ENCODE data around the gene XYLT1. TPM values are rescaled to one million over a fixed set of nuclear protein-coding genes. Genes with fewer than 3 reads are reported as not detected.

Gene XYLT1
- total and polyA plus RNA-seq, 2 of the 13 experiments (the other 11 are each of a cell fraction or from before 2014, with no cell fraction given) = not detected

GRCh38 chr16:17252064-17252463 lies 218.7 kb downstream of the XYLT1 start:
- TF ChIP-seq ZBTB8A (CRISPR knock-in tag; IDR thresholded peaks at IDR 0.05; ENCODE audit: borderline replicate concordance, low read depth) (no peak), GATAD1 (CRISPR knock-in tag; IDR thresholded peaks at IDR 0.05) (no peak), KDM6A (CRISPR knock-in tag; IDR thresholded peaks at IDR 0.05; ENCODE audit: low read depth) (no peak), SNAI1 (CRISPR knock-in tag; IDR thresholded peaks at IDR 0.05; ENCODE audit: borderline replicate concordance) (no peak), SAFB2 (CRISPR knock-in tag; IDR thresholded peaks at IDR 0.05; ENCODE audit: borderline replicate concordance, low read depth) (no peak), ISL2 (CRISPR knock-in tag; IDR thresholded peaks at IDR 0.05) (no peak), YEATS2 (CRISPR knock-in tag; IDR thresholded peaks at IDR 0.05; ENCODE audit: borderline replicate concordance) (no peak), ZBTB43 (CRISPR knock-in tag; conservative IDR thresholded peaks at IDR 0.05) (no peak), GTF3A (CRISPR knock-in tag; conservative IDR thresholded peaks at IDR 0.05) (no peak), SOX6 (IDR thresholded peaks at IDR 0.05) (no peak), SOX6 (CRISPR knock-in tag; IDR thresholded peaks at IDR 0.05) (no peak), ZFP82 (CRISPR knock-in tag; IDR thresholded peaks at IDR 0.05; ENCODE audit: borderline replicate concordance) (no peak), AHR (CRISPR knock-in tag; IDR thresholded peaks at IDR 0.05) (no peak)
- TF ChIP-seq, protein P1, sequence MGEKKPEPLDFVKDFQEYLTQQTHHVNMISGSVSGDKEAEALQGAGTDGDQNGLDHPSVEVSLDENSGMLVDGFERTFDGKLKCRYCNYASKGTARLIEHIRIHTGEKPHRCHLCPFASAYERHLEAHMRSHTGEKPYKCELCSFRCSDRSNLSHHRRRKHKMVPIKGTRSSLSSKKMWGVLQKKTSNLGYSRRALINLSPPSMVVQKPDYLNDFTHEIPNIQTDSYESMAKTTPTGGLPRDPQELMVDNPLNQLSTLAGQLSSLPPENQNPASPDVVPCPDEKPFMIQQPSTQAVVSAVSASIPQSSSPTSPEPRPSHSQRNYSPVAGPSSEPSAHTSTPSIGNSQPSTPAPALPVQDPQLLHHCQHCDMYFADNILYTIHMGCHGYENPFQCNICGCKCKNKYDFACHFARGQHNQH (CRISPR knock-in tag; IDR thresholded peaks at IDR 0.05) = no peak

More at GRCh38 chr16:17252064-17252463, 218.7 kb downstream of the XYLT1 start:
- no peaks in the 10 kb centered on the region for H3K27me3 ChIP-seq (ENCODE audit: control insufficient read depth in 1 of 2, insufficient read depth in 2 of 2, low read length in 2 of 2)
- no peak overlapping the region for H3K4me3 ChIP-seq (replicated peaks in 1 of 3; ENCODE audit: insufficient read depth in 1 of 3, low read depth in 2 of 3, low read length in 3 of 3)
- DNase-seq (ENCODE audit: low spot score) = no peak
- 33% methylated on average over 7 of the region's 7 CpGs for WGBS (ENCODE audit: low lambda C conversion rate)
- CTCF ChIA-PET (ENCODE audit: low intra/inter-chr PET ratio, low total read pairs) = no interaction called here
- H3K9me3 ChIP-seq (ENCODE audit: low read length) = no peaks in the 10 kb centered on the region
- in situ Hi-C loops (cut with HindIII; ENCODE audit: extremely low pct_ligation_motif_present, low pct_unique_long_range_greater_than_20kb) (no loop called here), intact Hi-C loops (cut with micrococcal nuclease; ENCODE audit: unreplicated experiment) (no loop called here)
- no peak overlapping the region for H3K27ac ChIP-seq (ENCODE audit: extremely low read length, insufficient read depth, low read length)
- H3K4me1 ChIP-seq (ENCODE audit: insufficient read depth, low read length) = no peaks in the 10 kb centered on the region
- H3K36me3 ChIP-seq (replicated peaks in 1 of 2; ENCODE audit: control insufficient read depth in 1 of 2, insufficient read depth in 2 of 2, low read length in 2 of 2) = no peaks in the 10 kb centered on the region
- H3K4me2 ChIP-seq (ENCODE audit: low read depth, low read length) = no peak overlapping the region
- FAIRE-seq = no peak
- H3K9ac ChIP-seq (ENCODE audit: insufficient read depth, low read depth, low read length) = no peak overlapping the region
- no peak for ATAC-seq
- no peaks in the 10 kb centered on the region for H4K20me1 ChIP-seq (ENCODE audit: insufficient read depth, low read length)
- BruUV-seq (replicated peaks) = no TSS peak
- no peaks in the 10 kb centered on the region for H3K79me2 ChIP-seq (ENCODE audit: insufficient read depth, low read length)
- POLR2A ChIA-PET = no interaction called here
- no peak overlapping the region for H2AFZ ChIP-seq (ENCODE audit: low read length)

Data from HepG2 (cell line).